Stimulated activated CD4-positive, alpha-beta T cell treated with anti-CD3 and anti-CD28 coated beads, Interleukin-15, amount 100 ng/mL, for 24 hours (primary cell): ENCODE measurements around the gene S100A12.

Source experiments
- DNase-seq: peaks from one replicate; pipeline ENCODE4 v3.0.0-alpha.2; 2020

The S100A12 gene

DNA sequence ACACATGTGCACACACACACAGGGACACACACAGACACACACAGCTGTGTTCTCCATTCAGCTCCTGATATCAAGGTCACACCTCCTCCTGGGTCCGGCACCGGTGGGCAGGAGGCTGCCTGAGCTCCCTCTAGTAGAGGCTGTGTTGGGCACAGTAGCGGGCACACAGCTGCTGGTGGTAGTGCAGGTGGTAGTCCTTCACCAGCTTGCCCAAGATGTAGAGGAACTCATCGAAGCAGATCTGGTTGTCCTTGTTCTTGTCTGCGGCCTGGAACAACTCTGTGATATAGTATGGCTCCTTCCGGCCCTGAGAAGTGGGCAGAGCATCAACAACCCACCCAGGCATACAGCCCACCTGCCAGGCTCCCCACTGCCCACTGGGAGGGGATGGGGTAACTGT is 21.0 kb upstream of the S100A12 start:
- no peak for DNase-seq

DNA sequence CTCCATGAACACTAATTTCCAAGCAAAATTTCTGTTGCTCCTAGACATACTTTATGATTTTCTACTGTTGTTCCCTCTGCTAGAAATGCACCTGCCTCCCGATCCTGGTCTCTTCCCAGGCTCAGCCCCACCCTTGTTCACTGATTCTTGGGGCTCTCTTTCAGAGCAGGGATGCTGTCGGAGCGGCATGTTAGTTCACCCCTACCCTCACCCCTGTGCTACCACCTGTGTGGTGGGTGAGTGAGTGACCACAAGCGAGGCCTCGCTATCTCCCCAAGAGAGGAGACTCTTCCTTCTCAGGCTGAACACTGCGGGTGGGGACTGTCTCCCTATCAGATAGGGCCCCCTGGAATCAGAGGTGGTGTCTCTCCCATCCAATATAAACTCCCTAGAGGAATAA is 20.4 kb upstream of the S100A12 start:
- DNase-seq: no peak

DNA sequence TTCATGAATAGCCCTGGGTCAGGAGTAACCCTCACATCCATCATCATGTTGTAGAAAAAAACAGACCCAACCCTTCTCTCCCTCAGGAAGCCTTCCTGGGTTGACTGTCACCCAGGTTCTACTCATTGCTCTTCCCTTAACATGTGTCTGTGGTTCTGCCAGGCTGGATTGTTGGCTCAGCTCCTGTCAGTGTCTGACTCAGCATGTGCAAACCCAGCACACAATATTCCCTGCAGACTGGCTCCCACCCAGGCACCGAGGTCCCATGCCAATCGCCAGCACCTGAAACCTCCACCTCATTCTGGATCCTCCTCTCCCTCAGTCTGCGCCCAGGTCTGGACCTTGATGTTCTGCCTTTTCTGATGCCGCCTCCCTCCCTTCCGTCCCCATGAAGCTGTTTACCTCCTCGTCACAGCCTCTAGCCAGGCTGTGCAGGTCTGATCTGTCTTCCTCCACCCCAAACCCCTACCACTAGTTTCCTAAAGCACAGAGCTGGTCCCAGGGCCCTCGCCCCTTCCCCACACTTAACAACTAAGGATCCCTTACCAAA is 19.8 kb upstream of the S100A12 start:
- DNase-seq: no peak

DNA sequence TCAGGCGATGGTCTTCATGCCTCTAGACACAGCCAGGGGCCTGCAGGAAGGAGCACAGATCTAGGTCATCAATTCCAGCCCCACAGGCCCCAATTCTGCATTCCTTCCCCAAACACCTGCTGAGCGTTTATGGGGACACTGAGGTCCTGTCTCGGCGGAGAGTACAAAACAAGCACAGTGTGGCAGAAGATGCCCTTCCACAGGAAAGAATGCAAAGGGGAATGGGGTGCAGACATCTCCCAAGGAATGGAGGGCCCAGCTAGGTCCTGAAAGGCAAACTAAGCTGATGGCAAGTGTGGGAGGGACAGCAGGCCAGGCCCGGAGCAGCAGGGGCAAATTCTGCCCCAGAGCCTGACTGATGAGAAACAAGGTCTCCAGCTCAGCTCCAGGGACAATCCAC is 19.0 kb upstream of the S100A12 start:
- DNase-seq: no peak

DNA sequence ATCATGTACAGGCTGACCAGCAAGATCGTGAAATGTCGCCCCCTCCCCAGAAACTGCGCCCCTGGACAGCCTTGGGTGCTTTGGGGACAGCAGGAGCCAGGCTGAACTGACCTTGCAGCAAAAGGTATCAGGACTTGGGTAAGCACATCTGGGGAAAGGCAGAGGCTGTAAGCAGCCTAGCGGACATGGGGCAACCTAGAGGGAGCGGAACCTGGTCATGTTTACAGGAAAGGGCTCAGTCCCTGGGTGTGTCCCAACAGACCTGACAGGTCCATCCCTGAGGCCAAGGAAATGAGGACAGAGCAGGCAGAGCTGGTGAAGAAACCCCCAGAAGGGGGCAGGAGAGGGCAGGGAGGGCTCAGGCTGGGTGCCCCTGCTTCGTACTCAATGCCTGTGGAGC is 18.5 kb upstream of the S100A12 start:
- DNase-seq: no peak

DNA sequence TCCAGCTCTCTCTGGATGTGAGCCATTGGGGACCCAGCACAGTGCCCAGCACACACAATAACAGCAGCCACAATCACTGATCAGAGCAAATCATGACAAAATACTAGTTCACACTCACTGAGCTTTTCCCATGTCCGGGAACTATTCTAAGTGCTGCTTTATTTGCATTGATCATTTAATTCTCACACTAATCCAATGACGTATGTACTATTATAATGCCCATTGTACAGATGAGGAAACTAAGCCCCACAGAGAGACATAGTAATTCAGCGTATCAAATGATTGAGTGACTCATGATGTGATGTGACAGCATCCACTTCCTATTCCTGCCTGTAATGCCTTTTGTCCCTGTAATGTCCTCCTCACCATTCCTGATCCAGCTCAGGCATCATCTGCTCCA is 17.4 kb upstream of the S100A12 start:
- DNase-seq: no peak

DNA sequence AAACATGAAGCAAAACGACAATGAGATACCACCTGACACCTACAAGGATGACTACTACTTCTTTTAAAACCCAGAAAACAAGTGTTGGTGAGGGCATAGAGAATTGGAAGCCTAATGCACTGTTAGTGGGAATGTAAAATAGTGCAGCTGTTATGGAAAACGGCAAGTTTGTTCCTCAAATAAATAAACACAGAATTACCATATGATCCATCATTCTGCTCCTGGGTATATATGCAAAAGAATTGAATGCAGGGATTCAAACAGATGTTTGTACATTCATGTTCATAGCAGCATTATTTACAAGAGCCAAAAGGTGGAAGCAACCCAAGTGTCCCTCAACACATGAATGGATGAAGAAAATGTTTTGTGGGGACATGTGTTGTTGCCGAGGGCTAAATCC is 16.8 kb upstream of the S100A12 start:
- no peak for DNase-seq

DNA sequence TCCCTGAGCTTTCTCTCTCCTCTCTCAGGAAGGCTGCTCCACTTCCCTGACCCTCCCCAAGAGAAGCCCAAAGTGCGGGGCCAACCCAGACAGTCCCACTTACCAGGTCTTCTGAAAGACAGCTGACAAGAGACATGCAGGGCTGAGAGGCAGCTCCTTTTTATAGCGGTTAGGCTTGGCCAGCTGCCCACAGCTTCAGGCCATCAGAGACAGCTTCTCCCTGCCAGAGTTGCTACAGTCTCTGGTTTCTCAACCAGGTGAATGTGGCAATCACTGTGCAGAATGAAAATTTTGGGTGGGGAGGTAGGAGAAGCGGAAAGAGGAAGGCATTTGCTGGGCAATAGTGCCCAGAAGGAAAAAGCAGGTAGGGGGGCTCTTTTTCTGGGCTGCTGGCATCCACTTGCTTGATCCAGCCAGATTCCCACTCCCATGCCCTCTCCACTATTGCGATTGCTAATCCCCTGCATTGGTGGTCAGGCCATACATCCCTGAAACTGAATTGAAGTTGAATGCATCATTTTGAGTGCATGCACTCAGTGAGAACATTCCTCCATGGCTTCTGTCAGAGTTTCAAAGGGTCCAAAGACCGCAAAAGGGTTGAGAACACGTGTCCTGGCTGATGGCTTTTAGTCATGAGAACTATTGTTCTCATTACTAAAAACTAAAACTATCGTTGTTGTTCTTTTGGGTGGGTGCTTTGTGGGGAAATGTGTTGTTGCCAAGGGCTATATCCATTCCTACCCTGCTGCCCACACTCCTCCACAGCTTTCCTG is 15.7 kb upstream of the S100A12 start, which contains the start of gene S100A8:
Gene S100A8 (minus strand): TSS at position 136 of the 773 bp plus-strand sequence. CDS start 538 bp downstream, outside the sequence.
- no peak for DNase-seq

DNA sequence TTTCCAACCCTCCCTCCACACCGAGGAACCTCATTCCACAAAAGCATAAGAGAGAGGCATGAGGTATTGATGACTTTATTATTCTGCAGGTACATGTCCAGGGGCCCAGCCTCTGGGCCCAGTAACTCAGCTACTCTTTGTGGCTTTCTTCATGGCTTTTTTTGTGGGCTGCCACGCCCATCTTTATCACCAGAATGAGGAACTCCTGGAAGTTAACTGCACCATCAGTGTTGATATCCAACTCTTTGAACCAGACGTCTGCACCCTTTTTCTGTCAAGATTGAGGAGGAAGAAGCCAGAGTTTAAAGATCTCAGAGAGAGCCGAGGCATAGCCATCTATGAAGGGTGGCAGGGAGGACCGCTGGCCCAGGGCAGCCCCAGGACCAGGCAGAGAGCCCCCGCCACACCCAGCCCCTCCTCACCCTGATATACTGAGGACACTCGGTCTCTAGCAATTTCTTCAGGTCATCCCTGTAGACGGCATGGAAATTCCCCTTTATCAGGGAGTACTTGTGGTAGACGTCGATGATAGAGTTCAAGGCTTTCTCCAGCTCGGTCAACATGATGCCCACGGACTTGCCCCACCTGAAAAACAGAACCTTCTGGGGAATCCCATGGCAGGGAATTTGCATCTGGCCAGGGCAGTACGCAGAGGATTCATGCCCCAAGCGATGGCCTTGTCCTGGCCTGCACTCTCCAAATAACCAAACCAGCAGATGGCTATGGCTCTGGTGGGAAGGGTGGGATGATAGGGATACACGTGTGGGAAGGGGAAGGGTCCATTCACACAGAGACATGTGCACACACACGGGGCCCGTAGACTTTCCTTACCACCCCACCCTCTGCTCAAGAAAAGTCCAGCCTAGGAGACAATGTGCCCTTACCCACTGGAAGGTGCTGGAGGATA is 14.8 kb upstream of the S100A12 start:
- no peak for DNase-seq

DNA sequence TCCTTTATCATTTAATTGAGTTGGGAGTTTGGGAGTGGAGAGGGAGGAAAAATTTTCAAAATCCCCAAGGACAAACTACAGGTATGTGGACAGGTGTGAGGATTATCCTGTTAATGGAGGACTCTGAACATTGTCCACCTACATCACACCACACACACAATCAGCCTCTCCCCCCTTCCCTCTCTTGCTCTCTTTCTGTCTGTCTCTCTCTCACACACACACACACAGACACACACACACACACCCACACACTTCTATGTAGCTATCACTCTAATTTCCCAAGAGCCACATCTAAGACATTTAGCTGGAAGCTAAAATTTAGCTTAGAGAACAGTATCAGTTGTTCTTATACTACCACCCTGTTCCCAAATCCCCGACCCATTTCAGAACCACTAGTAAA is 14.0 kb upstream of the S100A12 start:
- DNase-seq: no peak

DNA sequence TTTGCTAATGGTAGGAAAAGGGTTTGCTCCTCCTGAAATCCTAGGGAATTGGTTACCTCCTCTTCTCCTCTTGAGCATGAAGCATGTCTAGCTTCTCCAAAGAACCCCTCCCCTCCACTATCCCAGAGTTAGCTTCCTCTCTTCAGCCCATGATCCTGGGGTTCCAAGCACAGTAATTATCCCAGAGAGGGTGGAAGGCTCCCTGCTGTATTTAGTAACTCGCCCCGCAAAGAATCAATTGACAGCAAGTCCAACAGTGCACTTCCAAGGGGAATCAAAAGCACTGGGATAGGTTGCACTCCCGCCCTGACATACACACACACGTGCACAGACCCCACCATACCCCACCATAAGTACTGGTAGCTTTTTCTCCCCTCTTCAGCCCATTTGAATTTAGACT is 12.4 kb upstream of the S100A12 start:
- no peak for DNase-seq

DNA sequence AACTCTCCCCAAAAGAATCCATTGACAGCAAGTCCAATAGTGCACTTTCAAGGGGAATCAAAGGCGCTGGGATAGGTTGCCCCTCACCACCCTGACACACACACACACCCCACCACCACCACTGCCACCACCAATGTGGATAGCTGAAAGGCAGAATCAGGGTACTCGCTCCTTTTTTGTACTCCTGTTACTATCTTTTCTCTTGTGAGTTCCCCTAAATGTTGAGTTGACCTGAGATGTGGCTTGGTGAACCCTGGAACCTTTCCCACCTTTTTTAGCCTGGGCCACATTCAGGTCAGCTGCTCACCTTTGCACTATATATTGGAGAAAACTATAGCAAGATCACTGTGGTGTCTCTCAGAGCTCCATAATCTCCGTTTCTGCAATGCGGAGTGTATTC is 11.6 kb upstream of the S100A12 start:
- DNase-seq: no peak

DNA sequence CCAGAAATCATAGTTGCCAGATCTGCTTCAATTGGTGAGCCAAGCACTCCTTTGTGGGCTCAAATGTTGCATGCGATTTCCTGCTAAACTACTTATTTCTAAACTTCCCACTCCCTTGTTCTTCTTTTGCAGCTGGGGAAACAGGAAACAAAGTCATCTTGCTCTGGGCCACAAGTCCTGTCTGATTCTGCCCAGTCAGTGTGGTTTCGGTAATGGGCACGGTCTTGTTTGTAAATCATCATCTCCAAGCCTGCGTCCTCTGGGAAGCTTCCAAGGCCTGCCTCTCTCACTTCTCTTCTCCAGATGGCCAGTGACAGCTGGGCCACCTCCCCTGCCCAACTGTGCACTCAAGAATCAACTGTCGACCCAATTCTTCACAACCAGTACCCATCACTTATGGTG is 11.1 kb upstream of the S100A12 start:
- no peak for DNase-seq

DNA sequence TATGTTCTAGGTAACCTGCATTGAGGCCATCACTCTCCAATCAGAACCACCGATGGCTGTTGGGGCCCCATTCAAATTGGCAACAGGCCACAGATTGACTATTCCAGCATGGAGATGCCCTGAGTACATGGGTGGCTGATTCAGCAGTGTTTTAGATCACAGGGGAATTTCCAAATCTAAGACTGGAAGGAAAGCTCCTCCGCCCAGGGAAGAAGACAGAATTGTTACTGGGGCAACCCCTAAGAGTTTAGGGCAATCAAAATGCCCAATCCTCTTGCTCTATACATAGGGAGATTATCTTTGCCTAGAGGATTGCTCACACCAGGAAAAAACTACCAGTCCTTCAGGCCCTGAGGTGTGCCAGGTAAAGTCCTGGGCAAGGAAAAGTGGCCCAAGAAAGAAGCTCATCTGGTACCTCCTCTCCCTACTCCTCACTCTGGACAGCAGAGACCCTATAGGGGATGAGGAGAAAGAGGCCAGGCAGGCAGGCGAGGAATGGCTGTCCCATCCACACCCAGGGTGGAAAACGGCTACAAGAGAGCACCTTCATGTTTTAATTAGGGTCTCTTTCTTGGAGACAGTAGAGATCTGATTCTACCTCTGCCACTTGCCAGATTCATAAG is 9.6 kb upstream of the S100A12 start:
- no peak for DNase-seq

DNA sequence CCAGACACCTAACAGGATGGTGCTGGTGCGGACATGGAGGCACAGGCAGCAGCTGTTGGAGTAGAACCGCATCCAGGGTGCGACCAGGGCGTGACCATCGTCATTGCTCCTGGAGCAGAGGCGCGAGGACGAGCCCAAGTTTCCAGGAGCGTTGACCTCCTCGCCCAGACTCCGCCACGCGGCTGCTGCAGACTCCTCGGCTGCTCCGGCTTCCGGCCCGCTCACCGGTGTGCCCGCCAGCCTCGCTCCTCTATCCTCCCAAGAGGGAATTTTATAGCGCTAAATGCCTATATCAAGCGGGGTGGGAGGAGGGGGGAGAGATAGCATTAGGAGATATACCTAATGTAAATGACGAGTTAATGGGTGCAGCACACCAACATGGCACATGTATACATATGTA is 5.3 kb upstream of the S100A12 start:
- DNase-seq: no peak

DNA sequence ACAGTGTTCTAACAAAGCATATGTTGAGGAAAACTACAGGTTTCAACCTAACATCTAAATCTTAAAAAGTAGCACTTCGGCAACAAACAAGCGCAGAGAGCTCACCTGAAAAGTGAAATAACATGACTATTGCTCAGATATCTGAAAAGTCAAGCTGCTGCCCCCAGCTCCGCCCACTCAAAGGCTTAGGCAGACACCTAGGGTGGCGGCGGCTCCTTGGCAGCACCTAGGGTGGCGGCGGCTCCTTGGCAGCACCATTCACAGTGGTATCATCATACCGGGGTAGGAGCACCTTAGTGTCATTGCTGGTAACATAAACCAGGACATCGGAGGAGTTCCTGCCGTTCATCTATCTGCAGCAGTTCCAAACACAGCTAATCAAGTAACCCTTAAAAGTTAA is 4.2 kb upstream of the S100A12 start:
- no peak for DNase-seq

DNA sequence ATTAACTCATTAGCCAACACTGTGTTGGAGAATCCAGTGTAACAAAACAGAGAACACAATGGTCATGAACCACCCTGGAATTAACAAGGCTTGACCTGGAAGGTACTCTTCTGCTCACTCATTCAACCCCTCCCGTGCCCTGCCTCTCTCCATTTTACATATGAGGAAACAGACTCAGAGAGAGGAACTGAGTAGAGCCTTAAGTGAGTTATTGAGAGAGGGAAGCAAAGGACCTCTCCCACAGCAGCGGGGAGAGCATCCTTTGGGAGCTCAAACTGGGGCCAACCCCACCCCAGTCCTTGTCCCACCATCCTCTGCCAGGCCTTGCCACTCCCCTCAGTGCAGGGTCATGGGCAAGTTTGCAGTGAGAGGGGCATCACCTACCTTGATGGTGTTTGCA is 1.4 kb downstream of the S100A12 start:
- DNase-seq: no peak

DNA sequence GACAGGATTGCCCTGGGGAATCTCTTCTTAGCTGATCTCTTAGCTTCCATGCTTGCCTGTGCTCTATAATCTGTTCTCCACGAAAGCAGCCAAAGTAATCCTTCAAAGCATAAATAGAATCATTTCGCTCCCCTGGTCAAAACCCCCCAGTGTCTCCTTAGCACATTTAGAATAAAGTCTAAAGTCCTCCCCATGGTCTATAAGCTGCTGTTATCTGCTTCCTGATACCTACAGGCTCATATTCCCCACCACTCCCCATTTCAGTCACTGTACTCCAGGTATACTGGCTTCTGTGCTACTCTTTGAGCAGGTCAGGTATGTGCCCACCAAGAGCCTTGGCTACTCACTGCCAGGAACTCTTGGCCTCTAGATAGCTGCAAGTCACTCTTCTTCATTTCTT is 2.9 kb downstream of the S100A12 start:
- DNase-seq: no peak

DNA sequence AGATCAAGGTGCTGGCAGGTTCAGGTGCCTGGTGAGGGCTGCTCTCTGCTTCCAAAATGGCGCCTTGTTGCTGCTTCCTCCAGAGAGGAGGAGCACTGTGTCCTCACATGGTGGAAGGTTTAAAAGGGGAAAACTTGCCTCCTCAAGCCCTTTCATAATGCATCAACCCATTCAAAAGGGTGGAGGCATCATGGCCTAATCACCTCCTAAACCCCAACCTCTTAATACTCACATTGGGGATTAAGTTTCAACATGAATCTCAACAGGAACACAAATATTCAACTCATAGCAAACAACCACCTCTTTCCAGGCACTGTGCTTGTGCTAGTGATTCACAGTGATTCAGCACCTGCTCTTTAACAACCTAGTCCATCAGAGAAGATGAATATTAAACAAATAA is 4.2 kb downstream of the S100A12 start:
- DNase-seq: no peak

DNA sequence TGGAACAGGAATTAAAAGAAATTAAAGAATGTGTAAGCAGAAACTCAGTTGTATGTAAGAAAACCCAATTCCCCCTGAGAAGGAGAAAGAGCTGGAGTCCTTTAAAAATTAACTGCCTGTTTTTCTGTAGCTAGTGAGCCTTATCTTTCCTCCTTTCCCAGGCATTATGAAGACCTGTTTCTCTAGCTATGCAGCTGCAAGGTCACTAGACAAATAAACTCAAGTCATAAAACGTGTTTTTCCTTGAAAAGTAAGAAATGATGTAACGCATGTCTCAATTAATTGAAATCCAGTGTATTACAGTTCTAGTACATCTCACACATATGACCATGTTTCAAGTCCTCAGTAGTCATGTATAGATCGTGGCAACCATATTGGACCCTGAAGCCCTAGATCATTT is 5.3 kb downstream of the S100A12 start:
- no peak for DNase-seq

DNA sequence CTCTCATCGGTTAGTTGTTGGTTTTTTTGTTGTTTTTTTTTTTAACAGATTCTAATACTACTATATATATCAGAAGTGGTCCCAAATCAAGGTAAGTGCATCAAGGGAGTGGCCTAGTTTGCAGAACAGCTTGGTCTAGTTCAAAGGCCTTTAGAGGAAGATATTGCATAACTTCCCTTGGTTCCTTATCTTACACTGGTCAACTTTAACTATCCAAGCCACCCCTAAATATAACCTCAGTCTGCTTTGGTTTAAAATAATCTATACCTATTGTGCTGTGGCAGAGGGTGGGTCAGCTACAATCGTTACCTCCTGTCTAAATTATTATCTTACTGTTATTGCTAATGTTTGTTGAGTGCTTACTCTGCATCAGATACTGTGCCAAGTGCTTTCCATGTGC is 6.9 kb downstream of the S100A12 start:
- no peak for DNase-seq

DNA sequence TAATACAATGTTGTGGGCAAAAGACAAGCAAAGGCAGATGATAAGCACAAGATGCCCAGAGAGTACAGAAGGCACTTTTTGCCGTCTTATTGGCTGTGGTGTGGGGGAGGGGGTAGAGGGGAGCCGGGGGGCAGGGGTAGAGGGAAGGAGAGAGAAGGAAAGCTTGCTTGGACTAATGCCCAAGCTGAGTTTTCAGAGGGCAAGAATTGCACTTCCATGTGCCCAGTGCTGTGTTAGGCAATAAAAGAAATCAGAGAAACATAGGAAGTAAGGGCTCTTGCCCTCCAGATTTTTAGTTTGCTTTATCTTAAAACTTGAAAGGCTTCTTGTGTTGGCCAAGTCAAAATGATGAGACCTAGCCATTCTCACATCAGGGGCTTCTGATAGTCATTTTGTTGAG is 8.3 kb downstream of the S100A12 start:
- no peak for DNase-seq

DNA sequence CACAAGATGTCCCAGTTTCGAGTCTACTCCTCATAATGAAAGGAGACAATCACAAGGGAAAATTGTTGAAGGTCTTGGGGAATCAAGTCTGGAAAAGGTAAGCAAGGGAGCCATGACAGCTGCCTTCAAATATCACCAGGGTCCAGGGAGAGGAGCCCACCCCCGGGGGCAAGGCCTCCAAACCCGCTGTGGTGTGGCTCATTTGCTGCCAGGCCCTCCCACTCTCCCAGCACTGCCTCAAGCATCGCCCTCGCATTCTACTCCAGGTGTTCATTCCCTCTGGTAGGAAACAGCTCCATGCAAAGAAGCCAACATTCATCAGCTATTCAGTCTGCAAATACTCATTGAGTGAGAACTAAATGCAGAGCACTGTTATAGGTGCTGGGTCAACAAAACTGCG is 9.2 kb downstream of the S100A12 start:
- no peak for DNase-seq

DNA sequence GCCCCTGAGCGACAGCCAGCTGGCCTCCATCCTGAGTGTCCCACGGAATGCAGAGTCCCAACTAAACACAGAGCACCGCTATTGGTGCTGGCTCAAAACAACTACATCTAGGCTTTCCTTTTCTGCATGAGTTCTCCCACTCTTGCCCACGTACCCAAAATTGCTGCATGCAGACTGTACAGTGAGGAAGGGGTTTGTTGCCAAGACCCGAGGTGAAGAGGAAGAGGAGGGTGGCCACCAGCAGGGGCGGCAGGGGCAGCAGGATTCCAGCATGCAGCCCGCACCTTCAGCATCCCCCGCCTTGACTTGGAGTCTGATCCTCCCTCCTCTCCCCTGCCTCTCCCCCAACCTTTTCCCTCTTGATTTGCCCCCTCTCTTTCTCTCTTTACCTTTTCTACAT is 9.7 kb downstream of the S100A12 start:
- DNase-seq: no peak
